Natural killer cell treated with Interleukin-12 subunit alpha and Interleukin-12 subunit beta and Interleukin-15 and Interleukin-18, amount 100 ng/mL, for 72 hours (primary cell): ENCODE data around the gene RGS16. TPM values are rescaled to one million over a fixed set of nuclear protein-coding genes. Genes with fewer than 3 reads are reported as not detected.
A peak's percentile ranks its signal among the peaks of the same experiment; 100 is the strongest.
"Not testable (repeated sequence)": the region's sequence is repeated elsewhere in the genome, so short reads cannot be mapped to it uniquely, and the experiment has no call there.

Experiments used
- ATAC-seq, 2 donors: fragments of 150-1000 bp; cut with Tn5 transposase in 1 of 2; sonication (Bioruptor Pico), chemical (Tn5 transposase) in 1 of 2; 2 replicates each; pipeline ENCODE4 v1.10.0; 2021
- DNase-seq: peaks from one replicate; pipeline ENCODE4 v3.0.0; 2022; ENCODE audit warnings: low spot score
- H3K27ac Mint-ChIP-seq, 2 donors: 1 replicate in 1 of 2; 2 replicates in 1 of 2; pipeline ENCODE4 v1.8.0; 2022; ENCODE audit warnings: mixed read lengths in 2 of 2, mild to moderate bottlenecking in 1 of 2, moderate library complexity in 1 of 2
- H3K27me3 Mint-ChIP-seq, 2 donors: 1 replicate in 1 of 2; 2 replicates in 1 of 2; pipeline ENCODE4 v1.8.0; 2022; ENCODE audit warnings: mixed read lengths in 2 of 2
- H3K36me3 Mint-ChIP-seq: one replicate; pipeline ENCODE4 v1.8.0; 2022; ENCODE audit warnings: mixed read lengths
- H3K4me1 Mint-ChIP-seq, 2 donors: 1 replicate in 1 of 2; 2 replicates in 1 of 2; pipeline ENCODE4 v1.8.0; 2022; ENCODE audit warnings: low read depth in 2 of 2, mixed read lengths in 2 of 2, mild to moderate bottlenecking in 1 of 2
- H3K4me3 Mint-ChIP-seq: one replicate; pipeline ENCODE4 v1.8.0; 2022; ENCODE audit warnings: mixed read lengths
- H3K9me3 Mint-ChIP-seq: 2 replicates; pipeline ENCODE4 v1.8.0; 2022; ENCODE audit warnings: mixed read lengths
- total RNA-seq, 2 donors: library from RNA; stranded (reverse); gene quantifications; one replicate each; pipeline ENCODE4 v1.2.3, GENCODE V29; 2022

RGS16 gene
- total RNA-seq, 2 donors from 2014 or later, result 33.0 to 102 TPM

DNA sequence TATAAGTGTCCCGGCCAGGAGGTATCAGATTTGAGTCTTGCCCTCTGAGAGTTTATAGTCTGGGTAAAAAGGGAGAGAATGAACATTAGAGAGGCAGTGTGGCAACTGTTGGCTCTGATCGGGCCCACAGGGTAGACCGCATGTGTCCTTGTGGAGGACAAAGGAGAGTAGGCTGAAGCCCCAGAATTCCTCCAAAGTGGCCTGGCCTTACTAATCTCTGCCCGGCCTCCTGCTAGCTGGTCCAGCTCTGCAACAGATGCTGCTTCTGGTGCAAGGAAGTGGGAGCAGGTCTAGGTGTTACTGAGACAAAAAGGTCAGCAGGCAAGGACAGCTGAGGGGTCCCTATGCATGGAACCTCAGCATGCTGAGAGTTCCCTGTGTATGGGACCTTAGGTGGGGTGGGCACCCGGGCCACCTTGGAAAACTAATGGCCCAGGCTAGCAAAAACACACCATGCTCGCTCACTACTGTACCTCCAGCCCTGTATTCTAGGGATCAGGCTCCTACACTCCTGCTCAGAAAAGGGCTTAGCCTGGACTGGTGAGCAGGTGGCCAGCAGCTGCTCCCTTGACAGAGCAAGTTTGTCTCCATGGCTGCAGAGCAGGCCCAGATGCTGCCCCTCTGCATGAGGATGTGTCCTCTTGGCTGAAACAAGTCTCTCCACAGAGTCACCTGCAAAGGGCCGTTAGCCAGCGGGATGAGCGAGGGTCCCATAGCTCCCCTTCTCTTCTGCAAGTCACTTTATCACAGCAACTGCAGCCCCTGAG is 30.3 kb upstream of the RGS16 start:
- peaks cover 30 to 32% of the 10 kb centered on the region in 2 donors for H3K4me1 Mint-ChIP-seq
- no peaks in the 10 kb centered on the region for H3K36me3 Mint-ChIP-seq
- DNase-seq, result no peak
- ATAC-seq, result no peak
- H3K27me3 Mint-ChIP-seq, result peaks cover 16 to 25% of the 10 kb centered on the region in 2 donors
- H3K27ac Mint-ChIP-seq, result peak overlapping the region in 1 of 2 donors; percentile 53
- no peak overlapping the region for H3K4me3 Mint-ChIP-seq
- no peaks in the 10 kb centered on the region for H3K9me3 Mint-ChIP-seq

- no peak overlapping the region for H3K4me3 Mint-ChIP-seq
- H3K27me3 Mint-ChIP-seq, result peaks cover 16 to 25% of the 10 kb centered on the region in 2 donors
- ATAC-seq (no peak), DNase-seq (no peak)
- H3K9me3 Mint-ChIP-seq, result no peaks in the 10 kb centered on the region
- no peaks in the 10 kb centered on the region for H3K36me3 Mint-ChIP-seq
- H3K4me1 Mint-ChIP-seq, result peaks cover 37 to 39% of the 10 kb centered on the region in 2 donors
- peak overlapping the region in 1 of 2 donors; percentile 53 for H3K27ac Mint-ChIP-seq
Observed at GRCh38 chr1:182633657-182634281, 29.6 kb upstream of the RGS16 start.

GRCh38 chr1:182633031-182633430 is 28.8 kb upstream of the RGS16 start:
- Mint-ChIP-seq H3K9me3 (no peaks in the 10 kb centered on the region), H3K27me3 (peaks cover 16 to 25% of the 10 kb centered on the region in 2 donors), H3K36me3 (no peaks in the 10 kb centered on the region), H3K27ac (peak overlapping the region; percentile 19 to 53), H3K4me1 (peaks cover 41 to 42% of the 10 kb centered on the region in 2 donors), H3K4me3 (no peak overlapping the region)
- ATAC-seq (no peak), DNase-seq (no peak)

DNA sequence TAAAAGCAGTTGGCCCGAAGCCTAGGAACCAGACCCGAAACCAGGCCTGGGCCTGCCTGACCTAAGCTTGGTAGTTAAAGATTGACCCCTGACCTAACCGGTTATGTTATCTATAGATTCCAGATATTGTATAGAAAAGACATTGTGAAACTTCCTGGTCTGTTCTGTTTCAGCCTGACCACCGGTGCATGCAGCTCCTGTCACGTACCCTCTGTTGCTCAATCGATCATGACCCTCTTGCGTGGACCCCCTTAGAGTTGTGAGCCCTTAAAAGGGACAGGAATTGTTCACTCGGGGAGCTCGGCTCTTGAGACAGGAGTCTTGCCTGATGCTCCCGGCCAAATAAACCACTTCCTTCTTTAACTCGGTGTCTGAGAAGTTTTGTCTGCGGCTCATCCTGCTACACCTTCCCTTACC is 28.3 kb upstream of the RGS16 start:
- not testable (repeated sequence) for ATAC-seq, H3K36me3 Mint-ChIP-seq, DNase-seq, H3K9me3 Mint-ChIP-seq
- peaks cover 42 to 44% of the 10 kb centered on the region in 2 donors for H3K4me1 Mint-ChIP-seq
- H3K4me3 Mint-ChIP-seq, result peak overlapping the region; percentile 38
- peak overlapping the region; percentile 19 to 71 for H3K27ac Mint-ChIP-seq
- H3K27me3 Mint-ChIP-seq, result peaks cover 14 to 20% of the 10 kb centered on the region in 2 donors

DNA sequence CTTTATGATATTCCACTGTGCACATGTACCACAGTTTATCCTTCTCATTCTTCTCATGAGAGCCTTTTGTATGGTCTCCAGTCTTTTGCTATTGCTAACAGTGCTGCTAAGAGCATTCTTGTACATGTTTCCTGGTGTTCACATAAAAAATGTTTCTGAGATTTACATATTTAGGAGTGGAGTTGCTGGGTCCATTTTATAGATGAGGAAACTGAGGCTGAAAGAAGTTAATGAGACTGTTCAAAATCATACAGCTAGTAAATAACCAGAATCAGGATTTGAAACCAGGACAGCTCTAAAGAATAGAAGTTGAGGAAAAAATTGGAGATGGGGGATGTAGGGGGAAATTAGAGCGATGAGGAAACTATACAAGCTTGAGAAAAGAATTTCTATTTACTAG is 27.8 kb upstream of the RGS16 start:
- Mint-ChIP-seq H3K4me1 (peaks cover 44 to 47% of the 10 kb centered on the region in 2 donors), H3K9me3 (no peaks in the 10 kb centered on the region), H3K4me3 (no peak overlapping the region), H3K36me3 (no peaks in the 10 kb centered on the region), H3K27ac (peak overlapping the region in 1 of 2 donors; percentile 71), H3K27me3 (peaks cover 13 to 21% of the 10 kb centered on the region in 2 donors)
- DNase-seq, result no peak
- ATAC-seq, result no peak

GRCh38 chr1:182631053-182631677 is 27.0 kb upstream of the RGS16 start:
- peak overlapping the region; percentile 77 to 82 for H3K27ac Mint-ChIP-seq
- no peak for DNase-seq
- H3K4me1 Mint-ChIP-seq, result peaks cover 52 to 54% of the 10 kb centered on the region in 2 donors
- peaks cover 18 to 23% of the 10 kb centered on the region in 2 donors for H3K27me3 Mint-ChIP-seq
- no peaks in the 10 kb centered on the region for H3K9me3 Mint-ChIP-seq
- no peaks in the 10 kb centered on the region for H3K36me3 Mint-ChIP-seq
- no peak for ATAC-seq
- peak overlapping the region; percentile 76 for H3K4me3 Mint-ChIP-seq

GRCh38 chr1:182630586-182630985 is 26.4 kb upstream of the RGS16 start:
- ATAC-seq (no peak), DNase-seq (no peak)
- peaks cover 54 to 55% of the 10 kb centered on the region in 2 donors for H3K4me1 Mint-ChIP-seq
- peak overlapping the region; percentile 76 for H3K4me3 Mint-ChIP-seq
- H3K36me3 Mint-ChIP-seq, result no peaks in the 10 kb centered on the region
- H3K9me3 Mint-ChIP-seq, result no peaks in the 10 kb centered on the region
- H3K27ac Mint-ChIP-seq, result peak overlapping the region; percentile 77 to 82
- peaks cover 13 to 18% of the 10 kb centered on the region in 2 donors for H3K27me3 Mint-ChIP-seq

DNA sequence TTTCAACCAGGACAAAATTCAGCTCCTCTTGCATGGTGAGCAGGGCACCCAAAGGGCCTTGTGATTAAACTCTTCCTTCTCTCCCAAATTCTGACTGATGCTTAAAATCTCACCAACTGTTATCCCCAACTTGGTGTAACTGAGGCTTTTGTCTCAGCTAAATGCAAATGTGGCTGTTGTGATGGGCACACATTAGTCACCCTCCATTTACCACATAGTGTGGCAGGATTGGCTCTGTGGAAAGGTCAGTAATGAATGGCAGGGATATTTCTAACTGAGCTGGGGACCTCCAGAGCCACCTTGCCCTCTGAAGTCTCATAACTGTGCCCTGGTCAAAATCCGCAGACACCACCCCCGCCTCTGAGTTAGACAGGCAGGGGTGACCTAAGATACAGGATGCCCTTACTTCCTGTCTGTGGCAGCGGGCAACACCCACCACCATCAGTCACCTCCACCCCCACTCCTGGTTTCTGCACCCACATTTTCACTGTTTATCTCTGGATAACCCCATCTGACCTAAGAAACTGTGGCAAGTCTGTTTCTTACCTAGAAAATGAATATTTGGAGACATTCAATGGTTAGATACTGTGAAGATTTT is 25.4 kb upstream of the RGS16 start:
- no peaks in the 10 kb centered on the region for H3K36me3 Mint-ChIP-seq
- DNase-seq (peak; percentile 91), ATAC-seq (peak; percentile 97)
- peak overlapping the region; percentile 77 to 82 for H3K27ac Mint-ChIP-seq
- H3K9me3 Mint-ChIP-seq, result no peaks in the 10 kb centered on the region
- H3K4me3 Mint-ChIP-seq, result peak overlapping the region; percentile 76
- H3K4me1 Mint-ChIP-seq, result peaks cover 62 to 63% of the 10 kb centered on the region in 2 donors
- H3K27me3 Mint-ChIP-seq, result peaks cover 14 to 15% of the 10 kb centered on the region in 2 donors

- peak overlapping the region; percentile 77 to 82 for H3K27ac Mint-ChIP-seq
- H3K27me3 Mint-ChIP-seq, result peaks cover 12 to 14% of the 10 kb centered on the region in 2 donors
- no peaks in the 10 kb centered on the region for H3K9me3 Mint-ChIP-seq
- H3K4me3 Mint-ChIP-seq, result peak overlapping the region; percentile 76
- H3K36me3 Mint-ChIP-seq, result no peaks in the 10 kb centered on the region
- ATAC-seq, result no peak
- H3K4me1 Mint-ChIP-seq, result peaks cover 65 to 66% of the 10 kb centered on the region in 2 donors
- no peak for DNase-seq
Observed at GRCh38 chr1:182629080-182629479, 24.9 kb upstream of the RGS16 start.

DNA sequence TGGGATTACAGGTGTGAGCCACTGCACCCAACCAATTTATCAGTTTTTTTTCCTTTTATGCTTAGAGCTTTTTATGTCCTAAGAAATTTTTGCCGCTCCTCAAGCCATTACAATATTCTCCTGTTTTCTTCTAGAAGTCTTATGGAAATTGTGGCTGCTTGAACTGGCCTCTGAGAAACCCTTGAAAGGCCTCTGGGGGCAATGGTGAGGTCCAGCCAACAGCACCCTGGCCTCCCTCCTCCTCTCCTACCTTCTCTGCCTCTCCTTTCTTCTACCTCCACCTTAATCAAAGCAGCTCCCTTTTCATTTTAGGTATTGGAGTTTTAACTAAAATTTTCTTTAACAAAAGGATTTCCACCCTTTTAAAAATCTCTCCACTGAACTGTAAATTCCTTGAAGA is 24.5 kb upstream of the RGS16 start:
- peak overlapping the region; percentile 77 to 82 for H3K27ac Mint-ChIP-seq
- H3K27me3 Mint-ChIP-seq, result peaks cover 8 to 14% of the 10 kb centered on the region in 2 donors

DNA sequence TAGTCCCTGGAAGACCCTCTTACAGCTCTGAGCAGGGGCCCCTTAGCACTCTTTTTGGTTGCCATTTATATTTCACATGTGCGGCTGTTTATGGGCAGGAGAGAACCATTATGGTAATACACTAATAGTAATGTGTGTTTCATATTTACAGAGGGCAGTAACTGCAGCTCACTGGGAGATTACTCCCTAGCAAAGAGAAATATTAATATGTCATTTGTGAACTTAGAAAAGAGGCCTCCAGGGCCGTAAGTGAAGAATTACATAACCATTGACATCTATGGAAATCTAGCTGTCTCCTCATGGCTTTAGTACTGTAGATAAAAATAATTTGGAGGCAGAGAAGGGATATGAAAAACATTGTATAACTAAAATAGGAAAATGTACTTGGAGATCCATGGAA is 23.4 kb upstream of the RGS16 start:
- Mint-ChIP-seq H3K4me3 (no peak overlapping the region), H3K27me3 (peaks cover 7 to 12% of the 10 kb centered on the region in 2 donors), H3K4me1 (peaks cover 62 to 74% of the 10 kb centered on the region in 2 donors), H3K36me3 (no peaks in the 10 kb centered on the region), H3K9me3 (no peaks in the 10 kb centered on the region), H3K27ac (no peak overlapping the region)
- DNase-seq, result no peak
- no peak for ATAC-seq

More for the DNA sequence above, 24.5 kb upstream of the RGS16 start:
- Mint-ChIP-seq H3K4me3 (peak overlapping the region; percentile 76), H3K36me3 (no peaks in the 10 kb centered on the region), H3K4me1 (peaks cover 67 to 68% of the 10 kb centered on the region in 2 donors), H3K9me3 (no peaks in the 10 kb centered on the region)
- ATAC-seq (no peak), DNase-seq (no peak)

DNA sequence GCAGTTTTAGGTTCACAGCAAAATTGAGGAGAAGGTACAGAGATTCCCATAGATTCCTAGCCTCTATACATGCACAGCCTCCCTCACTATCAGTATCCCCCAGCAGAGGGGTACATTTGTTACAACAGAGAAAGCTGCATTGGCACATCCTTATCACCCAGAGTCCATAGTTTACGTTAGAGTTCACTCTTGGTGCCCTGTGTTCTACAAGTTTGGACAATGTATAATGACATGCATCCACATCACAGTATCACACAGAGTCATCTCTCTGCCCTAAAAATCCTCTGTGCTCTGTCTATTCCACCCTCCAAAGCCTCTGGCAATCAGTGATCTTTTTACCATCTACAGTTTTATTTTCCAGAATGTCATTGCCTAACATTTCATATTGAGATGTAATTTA is 22.3 kb upstream of the RGS16 start:
- no peak for DNase-seq
- H3K4me1 Mint-ChIP-seq, result peaks cover 54 to 66% of the 10 kb centered on the region in 2 donors

DNA sequence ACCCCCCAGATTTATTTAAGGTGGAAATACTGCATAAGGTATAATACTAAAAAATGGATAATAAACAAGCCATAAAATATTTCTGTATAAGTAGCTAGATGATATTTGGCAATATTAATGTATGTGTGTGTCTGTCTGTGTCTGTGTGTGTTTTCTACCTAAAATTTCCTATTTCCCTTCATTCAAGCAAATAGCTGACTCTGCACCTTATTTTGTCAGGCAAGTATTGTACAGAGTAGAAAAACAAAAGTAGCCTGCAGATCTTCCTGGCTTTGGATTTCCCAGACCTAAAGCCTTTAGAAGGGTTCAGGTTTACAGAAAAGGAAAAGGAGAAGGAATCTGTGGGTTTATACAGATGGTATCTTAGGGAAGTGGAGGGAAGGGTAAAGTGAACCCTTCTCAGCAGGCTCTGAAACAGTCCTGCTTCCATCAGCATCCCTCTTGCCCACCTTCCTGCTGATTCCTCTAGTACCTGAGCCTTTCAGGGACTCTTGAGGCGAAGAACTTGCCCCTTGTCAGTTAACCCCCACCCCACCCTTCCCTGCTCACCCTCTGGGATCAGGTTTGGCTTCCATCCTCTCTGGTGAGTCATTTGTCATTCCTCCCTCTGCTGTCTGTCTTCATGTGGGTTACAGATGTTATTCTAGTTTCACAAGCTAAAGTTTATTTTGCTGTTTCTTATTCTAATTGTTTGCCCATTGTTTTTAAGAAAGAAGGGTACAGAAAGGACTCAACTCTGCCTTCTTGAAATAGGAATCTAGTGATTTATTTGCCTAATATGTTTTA is 21.7 kb upstream of the RGS16 start:
- H3K9me3 Mint-ChIP-seq, result no peaks in the 10 kb centered on the region
- H3K4me3 Mint-ChIP-seq, result peak overlapping the region; percentile 6
- ATAC-seq (no peak), DNase-seq (no peak)
- peak overlapping the region; percentile 24 to 69 for H3K27ac Mint-ChIP-seq
- peaks cover 55 to 67% of the 10 kb centered on the region in 2 donors for H3K4me1 Mint-ChIP-seq
- peaks cover 8 to 9% of the 10 kb centered on the region in 2 donors for H3K27me3 Mint-ChIP-seq
- peaks cover 2% of the 10 kb centered on the region for H3K36me3 Mint-ChIP-seq

More for the DNA sequence above, 22.3 kb upstream of the RGS16 start:
- H3K4me3 Mint-ChIP-seq, result no peak overlapping the region
- peak overlapping the region in 1 of 2 donors; percentile 69 for H3K27ac Mint-ChIP-seq
- H3K27me3 Mint-ChIP-seq, result peaks cover 7 to 9% of the 10 kb centered on the region in 2 donors
- no peaks in the 10 kb centered on the region for H3K36me3 Mint-ChIP-seq
- no peaks in the 10 kb centered on the region for H3K9me3 Mint-ChIP-seq
- no peak for ATAC-seq
